Progenitor cell of endocrine pancreas (in vitro differentiated cells): Measurements from ENCODE around the gene C4orf36. TPM values are rescaled to one million over a fixed set of nuclear protein-coding genes. Genes with fewer than 3 reads are reported as not detected.

Source experiments
- DNase-seq: peaks from one replicate; pipeline ENCODE4 v3.0.0; 2021; ENCODE audit warnings: low spot score; ENCODE audit not compliant: unreplicated experiment
- H3K27ac Mint-ChIP-seq: 2 replicates; pipeline ENCODE4 v1.8.0; 2021; ENCODE audit warnings: mild to moderate bottlenecking, moderate library complexity, mixed read lengths
- H3K27me3 Mint-ChIP-seq: 2 replicates; pipeline ENCODE4 v1.8.0; 2021; ENCODE audit warnings: mixed read lengths
- H3K36me3 Mint-ChIP-seq: 2 replicates; pipeline ENCODE4 v1.8.0; 2022; ENCODE audit warnings: mixed read lengths; ENCODE audit not compliant: insufficient read depth
- H3K4me1 Mint-ChIP-seq: 2 replicates; pipeline ENCODE4 v1.8.0; 2021; ENCODE audit warnings: low read depth, mixed read lengths
- H3K4me3 Mint-ChIP-seq: 2 replicates; pipeline ENCODE4 v1.8.0; 2021; ENCODE audit warnings: low read depth, mild to moderate bottlenecking, moderate library complexity, mixed read lengths
- H3K9me3 Mint-ChIP-seq: 2 replicates; pipeline ENCODE4 v1.8.0; 2021; ENCODE audit warnings: low read depth, mixed read lengths
- total RNA-seq: library from RNA; stranded (reverse); gene quantifications from 2 replicates; pipeline ENCODE4 v1.2.1, GENCODE V29; 2021
- TF ChIP-seq, protein P1 (sequence below): fragments of 200-600 bp; sonication (generic); IDR thresholded peaks from one replicate; pipeline ENCODE4 v1.5.0; 2021; ENCODE audit warnings: antibody characterized with exemption, mild to moderate bottlenecking; ENCODE audit not compliant: unreplicated experiment

Gene C4orf36
- total RNA-seq, 1 donor from 2014 or later, result 2.0 TPM

DNA sequence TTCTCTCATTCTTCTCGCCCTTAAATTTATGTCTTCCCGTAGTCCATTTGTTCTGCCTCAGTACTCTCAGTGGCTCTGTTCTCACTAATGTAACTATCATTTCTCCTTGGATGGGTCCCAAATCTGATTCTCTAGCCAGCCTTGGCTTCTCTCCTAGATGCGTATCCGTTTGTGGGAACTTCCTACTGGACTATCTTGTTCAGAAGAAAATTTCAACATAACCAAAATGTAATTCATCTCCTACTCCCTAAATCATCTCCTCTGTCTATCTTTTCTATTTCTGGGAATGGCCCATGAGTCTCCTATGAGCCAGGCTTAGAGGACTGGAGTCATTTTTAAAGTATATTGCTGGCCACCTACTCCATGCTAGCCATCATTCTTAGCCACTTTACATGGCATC is 4.4 kb upstream of the C4orf36 start:
- peaks cover 1% of the 10 kb centered on the region for H3K9me3 Mint-ChIP-seq
- TF ChIP-seq, protein P1, sequence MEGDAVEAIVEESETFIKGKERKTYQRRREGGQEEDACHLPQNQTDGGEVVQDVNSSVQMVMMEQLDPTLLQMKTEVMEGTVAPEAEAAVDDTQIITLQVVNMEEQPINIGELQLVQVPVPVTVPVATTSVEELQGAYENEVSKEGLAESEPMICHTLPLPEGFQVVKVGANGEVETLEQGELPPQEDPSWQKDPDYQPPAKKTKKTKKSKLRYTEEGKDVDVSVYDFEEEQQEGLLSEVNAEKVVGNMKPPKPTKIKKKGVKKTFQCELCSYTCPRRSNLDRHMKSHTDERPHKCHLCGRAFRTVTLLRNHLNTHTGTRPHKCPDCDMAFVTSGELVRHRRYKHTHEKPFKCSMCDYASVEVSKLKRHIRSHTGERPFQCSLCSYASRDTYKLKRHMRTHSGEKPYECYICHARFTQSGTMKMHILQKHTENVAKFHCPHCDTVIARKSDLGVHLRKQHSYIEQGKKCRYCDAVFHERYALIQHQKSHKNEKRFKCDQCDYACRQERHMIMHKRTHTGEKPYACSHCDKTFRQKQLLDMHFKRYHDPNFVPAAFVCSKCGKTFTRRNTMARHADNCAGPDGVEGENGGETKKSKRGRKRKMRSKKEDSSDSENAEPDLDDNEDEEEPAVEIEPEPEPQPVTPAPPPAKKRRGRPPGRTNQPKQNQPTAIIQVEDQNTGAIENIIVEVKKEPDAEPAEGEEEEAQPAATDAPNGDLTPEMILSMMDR, result no peak
- DNase-seq, result no peak
- no peaks in the 10 kb centered on the region for H3K4me1 Mint-ChIP-seq
- no peak overlapping the region for H3K4me3 Mint-ChIP-seq
- H3K27ac Mint-ChIP-seq, result no peak overlapping the region
- peaks cover under 1% of the 10 kb centered on the region for H3K36me3 Mint-ChIP-seq
- H3K27me3 Mint-ChIP-seq, result no peaks in the 10 kb centered on the region

DNA sequence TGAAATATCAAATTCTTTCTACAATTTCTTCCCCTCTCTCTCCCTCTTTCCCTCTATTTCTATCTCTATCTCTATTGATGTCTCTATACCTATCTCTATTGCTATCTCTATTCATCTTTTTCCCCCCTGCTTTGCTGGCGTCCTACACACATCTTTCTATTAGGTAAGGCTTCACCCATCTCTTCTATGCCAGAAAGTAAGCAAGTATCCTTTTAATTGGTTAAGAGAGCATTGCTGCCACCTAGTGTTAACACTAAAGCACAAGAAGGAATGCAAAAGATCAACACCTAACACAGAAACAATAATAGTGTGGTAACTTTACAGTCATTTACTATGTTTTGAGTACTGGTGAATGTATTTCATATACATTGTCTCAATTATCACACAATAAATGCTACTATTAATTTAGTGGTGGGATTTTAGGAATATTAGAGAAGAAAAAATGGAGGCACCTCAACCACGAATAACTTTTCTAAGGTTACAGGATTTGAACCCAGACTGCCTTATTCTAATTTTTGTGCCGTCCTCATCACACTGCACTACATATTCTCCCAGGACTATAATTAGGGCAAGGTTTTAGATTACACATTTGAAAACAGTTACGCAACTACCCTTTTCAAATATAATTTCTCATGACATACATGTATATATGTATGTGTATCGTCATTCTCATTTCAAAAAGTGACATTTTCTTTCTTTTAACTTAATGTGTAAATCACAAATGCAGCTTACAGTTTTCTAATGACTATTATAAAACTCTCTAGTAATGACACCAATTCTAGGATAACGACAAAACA is 3.7 kb upstream of the C4orf36 start:
- no peak overlapping the region for H3K27ac Mint-ChIP-seq
- H3K9me3 Mint-ChIP-seq, result no peaks in the 10 kb centered on the region
- TF ChIP-seq, protein P1, result peak; percentile 80
- H3K36me3 Mint-ChIP-seq, result no peaks in the 10 kb centered on the region
- no peak overlapping the region for H3K4me3 Mint-ChIP-seq
- no peak for DNase-seq
- H3K4me1 Mint-ChIP-seq, result peaks cover 4% of the 10 kb centered on the region
- no peaks in the 10 kb centered on the region for H3K27me3 Mint-ChIP-seq

DNA sequence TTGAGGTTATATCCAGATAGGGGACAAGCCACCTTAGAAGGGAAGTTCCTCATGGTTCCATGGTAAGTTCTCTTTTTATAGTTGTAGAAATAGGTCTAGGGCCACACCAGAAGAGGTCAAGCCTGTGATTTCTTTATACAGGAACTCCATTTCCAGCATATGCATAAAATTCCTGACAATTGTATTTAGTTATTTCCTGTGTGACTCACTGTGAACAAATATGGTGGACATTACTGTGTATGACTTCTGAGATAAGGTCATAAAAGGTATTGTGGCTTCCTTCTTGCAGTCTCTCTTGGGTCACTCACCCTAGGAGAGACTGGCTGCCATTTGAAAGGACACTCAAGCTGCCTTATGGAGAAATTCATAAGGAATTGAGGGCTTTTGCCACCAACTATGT is 2.2 kb upstream of the C4orf36 start:
- Mint-ChIP-seq H3K36me3 (no peaks in the 10 kb centered on the region), H3K27ac (no peak overlapping the region), H3K27me3 (no peaks in the 10 kb centered on the region), H3K4me1 (peaks cover 4% of the 10 kb centered on the region), H3K4me3 (no peak overlapping the region), H3K9me3 (no peaks in the 10 kb centered on the region)
- TF ChIP-seq, protein P1, result no peak
- DNase-seq, result no peak

DNA sequence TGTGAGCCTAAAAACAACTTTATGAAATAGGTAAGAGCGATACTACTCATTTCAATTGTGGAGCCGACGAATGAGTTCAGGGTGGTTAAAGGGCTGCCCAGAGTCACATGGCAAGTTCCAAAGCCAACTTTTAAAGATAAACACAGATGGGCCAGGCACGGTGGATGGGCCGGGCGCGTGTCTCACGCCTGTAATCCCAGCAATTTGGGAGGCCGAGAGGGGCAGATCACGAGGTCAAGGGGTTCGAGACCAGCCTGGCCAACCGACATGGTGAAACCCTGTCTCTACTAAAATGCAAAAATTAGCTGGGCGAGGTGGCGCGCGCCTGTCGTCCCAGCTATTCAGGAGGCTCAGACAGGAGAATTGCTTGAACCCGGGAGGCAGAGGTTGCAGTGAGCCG is 914 bp upstream of the C4orf36 start:
- DNase-seq, result no peak
- Mint-ChIP-seq H3K9me3 (no peaks in the 10 kb centered on the region), H3K4me1 (peaks cover 4% of the 10 kb centered on the region), H3K36me3 (no peaks in the 10 kb centered on the region), H3K27me3 (no peaks in the 10 kb centered on the region), H3K4me3 (peak overlapping the region; percentile 86), H3K27ac (peak overlapping the region; percentile 97)
- TF ChIP-seq, protein P1, result no peak

DNA sequence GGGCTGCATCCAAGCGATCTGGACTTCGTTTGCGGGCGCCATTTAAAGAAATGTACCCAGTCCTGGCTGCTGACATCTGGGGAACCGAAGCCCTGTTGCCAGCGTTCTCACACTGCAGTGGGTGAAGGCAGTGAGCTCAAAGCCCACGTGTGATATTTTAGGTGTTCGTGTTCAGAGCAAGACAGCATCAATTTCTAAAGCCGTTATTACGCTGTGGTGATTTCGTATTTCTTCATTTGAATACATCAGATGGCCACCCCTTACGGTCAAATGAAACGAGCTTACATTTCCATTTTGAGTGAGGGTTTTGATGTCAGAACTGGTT is 376 bp upstream of the C4orf36 start:
- TF ChIP-seq, protein P1, result no peak
- peak overlapping the region; percentile 97 for H3K27ac Mint-ChIP-seq

More for the DNA sequence above, 376 bp upstream of the C4orf36 start:
- Mint-ChIP-seq H3K9me3 (no peaks in the 10 kb centered on the region), H3K27me3 (no peaks in the 10 kb centered on the region), H3K4me1 (peaks cover 4% of the 10 kb centered on the region), H3K4me3 (peak overlapping the region; percentile 86), H3K36me3 (peaks cover 2% of the 10 kb centered on the region)
- no peak for DNase-seq
